ENCODE data around the gene SLC22A8. TPM values are rescaled to one million over a fixed set of nuclear protein-coding genes. Genes with fewer than 3 reads are reported as not detected.
"Not testable (repeated sequence)": the region's sequence is repeated elsewhere in the genome, so short reads cannot be mapped to it uniquely, and the experiment has no call there.

Gene SLC22A8
- polyA plus RNA-seq, 1 donor = 51.0 TPM

DNA sequence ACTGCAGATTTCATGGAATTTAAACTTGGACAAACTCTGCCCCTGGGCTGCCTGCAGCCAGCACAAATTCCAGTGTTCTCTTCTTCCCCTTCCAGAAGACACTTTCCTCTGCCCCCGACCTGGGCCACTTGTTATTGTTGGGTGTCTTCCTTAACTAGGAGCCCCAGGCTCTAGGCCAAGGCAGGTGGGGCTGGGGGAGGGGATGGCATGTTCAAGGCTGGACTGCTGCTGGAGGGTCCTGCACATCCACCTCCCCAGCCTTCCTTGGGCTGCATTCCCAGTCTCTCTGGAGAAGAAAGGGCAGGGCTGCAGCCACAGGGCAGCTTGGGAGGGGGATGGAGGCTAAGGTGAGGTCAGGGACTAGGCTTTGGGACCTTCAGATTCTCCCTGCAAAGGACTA, 19.4 kb downstream of the SLC22A8 start:
- no peak for DNase-seq

DNA sequence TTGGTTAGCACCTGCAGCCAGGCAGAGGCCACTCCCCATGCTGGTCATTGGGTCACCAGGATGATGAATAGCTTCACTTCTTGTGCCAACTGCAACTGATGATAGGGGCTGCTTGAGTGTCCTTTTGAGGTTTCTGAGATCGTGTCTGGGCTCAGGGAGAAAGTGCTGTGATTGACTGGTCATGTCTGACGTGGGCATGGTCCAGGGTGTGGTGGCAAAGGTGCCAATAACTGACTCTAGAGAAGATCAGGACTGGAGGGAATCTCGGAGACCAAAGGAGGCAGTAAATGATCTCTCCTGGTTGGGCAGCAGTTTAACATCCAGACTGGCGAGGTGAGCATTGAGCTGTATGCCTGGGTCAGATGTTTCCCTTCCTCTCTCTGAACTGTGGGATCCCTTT, 20.9 kb downstream of the SLC22A8 start:
- DNase-seq = no peak

DNA sequence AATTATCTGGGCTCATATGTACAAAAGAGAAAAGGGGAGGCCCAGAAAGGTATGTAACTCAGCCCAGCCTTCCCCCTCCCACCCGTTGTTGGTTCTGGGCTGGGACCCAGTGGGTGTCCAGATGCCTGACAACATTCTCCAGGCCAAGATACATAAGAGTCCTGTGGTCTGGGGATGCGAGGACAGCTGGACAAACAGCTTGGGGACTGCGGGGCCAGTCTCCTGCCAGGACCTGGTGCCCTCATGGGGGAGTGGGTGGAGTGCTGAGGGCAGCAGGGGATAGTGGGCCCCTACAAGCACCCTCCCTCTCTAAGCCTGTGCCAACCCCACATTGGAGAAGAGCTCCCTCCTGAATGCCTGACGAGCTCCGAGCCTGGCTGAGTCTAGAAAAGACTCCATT, 27.4 kb downstream of the SLC22A8 start:
- DNase-seq = no peak

DNA sequence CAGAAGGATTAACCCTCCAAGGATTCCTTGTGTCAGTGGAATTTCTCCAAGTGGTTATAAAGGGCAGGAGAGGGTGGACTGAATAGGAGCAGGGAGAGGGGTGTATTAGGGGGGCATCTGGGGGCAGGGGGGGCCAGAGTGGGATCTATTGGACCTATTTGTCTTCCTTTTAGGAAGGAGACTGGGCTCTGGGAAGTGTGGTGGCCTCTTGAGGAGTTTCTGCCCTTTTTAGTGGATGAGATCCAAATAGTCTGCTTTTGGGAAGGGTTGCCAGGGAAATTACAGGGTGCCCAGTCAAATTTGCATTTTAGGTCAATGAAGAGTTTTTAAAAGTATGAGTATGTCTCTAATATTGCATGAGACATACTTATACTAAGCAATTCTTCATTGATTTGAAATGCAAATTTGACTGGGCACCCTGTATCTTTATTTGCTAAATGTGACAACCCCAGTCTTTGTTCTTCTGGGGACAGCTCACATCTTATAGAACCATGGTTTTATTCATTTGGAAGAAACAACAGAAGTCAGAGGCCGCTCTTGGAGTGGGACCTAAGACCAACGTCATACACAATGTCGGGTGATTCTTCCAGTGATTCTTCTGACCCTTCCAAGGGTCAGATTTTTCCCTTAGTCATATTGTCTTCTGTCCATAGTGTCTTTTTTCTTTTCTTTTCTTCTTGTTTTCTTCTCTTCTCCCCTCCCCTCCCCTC, 30.4 kb downstream of the SLC22A8 start:
- no peak for DNase-seq

DNA sequence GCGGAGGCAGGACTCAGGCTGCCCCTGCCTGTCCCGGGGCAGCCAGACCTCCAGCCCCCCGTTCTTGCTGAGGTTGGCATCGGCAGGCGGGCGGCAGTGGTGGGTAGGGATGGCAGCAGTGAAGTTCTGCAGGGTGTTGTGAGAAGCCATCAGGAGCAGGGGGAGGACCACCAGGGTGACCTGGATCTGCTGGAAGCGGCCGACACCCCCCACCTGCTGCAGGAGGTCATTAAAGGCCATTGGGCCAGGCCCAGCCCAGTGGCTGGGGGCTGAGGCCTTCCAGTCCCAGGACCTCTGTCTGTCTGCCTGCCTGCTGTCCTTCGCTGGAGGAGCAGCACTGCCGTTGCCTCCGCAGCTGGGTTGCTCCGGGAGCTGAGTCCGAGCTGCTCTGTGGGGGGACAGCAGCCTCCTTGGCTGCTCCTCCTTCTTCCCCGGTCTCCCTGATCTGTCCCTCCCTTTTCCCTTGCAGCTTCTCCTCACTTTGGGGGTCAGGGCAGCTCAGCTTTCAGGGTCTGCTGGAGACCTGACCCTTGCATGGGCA, 31.1 kb downstream of the SLC22A8 start, which contains the start of gene SLC22A6:
TSS of gene SLC22A6 (minus strand) at position 517 of the 541 bp plus-strand sequence. CDS start at position 240, 277 bp downstream.
- DNase-seq = no peak

DNA sequence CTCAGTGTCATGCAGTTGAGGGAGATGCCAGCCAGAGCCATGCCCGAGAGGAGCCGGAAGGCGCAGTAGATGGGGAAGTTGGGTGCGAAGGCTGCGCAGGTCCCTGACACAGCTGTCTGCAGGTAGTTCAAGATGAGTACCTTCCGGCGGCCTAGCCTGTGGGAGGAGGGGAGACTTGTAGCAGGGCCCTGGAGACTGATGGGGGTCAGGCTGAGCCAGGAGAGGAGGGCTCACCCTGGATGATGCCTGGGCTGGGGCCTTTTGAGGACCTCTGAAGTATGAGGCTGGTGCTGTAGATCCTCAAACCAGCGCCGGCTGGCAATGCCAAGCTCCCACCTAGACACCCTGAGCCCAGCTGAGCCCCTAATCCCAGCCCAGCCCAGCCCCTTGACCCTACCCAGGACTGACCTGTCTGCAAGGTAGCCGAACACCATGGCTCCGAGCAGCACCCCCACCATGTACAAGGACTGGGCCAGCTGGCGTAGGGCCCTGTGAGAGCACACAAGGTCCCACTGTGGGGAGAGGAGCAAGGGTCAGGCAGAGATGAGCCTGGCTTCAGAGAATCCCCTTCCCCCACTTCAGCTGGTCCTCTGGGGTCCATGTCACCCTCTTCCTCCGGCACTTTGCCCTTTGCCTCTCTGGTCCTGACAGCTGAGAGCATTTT, 32.0 kb downstream of the SLC22A8 start:
- no peak for DNase-seq

DNA sequence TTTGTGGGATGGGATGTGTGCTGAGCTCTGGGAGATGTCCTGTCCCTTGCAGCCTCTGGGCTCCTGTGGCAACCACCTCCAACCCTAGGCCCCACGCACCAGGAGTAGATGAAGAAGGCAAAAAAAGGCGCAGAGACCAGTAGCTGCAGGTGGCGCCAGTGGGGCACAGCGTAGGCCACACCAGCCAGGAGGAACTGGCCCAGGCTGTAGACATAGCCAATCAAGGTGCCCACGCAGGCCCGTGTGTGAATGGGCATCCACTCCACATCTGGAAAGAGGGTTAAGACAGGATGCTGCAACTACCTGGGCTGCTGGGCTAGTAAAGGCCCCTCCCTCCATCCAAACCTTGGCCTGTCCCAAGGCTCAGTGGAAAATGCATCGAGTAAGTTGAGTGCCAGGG, 33.9 kb downstream of the SLC22A8 start:
- no peak for DNase-seq

DNA sequence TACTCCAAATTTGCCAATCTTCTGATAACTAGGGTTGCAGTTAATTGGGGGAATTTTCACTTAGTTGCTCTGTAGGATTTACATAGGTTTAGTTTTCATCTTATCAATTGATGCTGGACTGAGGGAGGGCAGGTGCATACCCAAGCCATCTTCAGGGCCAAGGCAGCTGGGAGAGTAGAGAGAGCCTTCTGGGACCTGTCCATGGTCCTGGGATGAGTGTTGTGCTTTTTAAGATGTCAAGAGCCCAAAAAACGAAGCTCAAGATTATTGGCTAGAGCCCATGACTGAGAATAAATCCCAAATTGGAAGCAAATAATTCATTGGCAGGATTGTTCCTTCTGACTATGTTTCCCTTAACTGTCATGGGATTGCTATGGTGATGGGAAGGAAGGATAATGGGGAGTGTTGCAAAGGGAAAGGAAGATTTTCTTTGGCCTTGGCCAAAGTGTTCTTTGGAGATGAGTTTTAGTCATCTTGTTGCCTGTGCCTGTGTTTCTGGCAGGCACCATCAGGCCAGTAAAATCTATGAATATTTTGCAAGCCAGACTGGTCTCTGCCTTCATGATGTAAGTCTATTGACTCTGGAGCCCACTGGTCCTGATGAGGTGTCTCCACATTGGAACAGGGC, 35.4 kb downstream of the SLC22A8 start:
- DNase-seq = peak; percentile 35

DNA sequence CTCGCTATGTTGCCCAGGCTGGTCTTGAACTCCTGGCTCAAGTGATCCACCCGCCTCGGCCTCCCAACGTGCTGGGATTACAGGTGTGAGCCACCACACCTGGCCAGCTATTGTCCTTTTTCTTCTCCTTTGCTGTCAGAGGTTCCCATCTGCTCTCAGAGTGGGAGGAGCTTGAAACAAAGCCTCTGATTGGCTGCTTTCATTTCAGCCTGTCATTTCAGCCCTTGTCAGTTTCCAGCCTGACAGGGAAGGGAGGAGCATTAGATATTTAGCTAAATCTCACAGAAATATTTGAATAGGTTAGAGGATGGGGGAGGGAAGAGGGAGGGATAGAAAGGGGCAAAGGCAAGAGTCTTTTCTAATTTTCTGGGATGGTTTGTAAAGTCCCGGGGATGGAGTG, 39.5 kb downstream of the SLC22A8 start:
- DNase-seq = no peak

DNA sequence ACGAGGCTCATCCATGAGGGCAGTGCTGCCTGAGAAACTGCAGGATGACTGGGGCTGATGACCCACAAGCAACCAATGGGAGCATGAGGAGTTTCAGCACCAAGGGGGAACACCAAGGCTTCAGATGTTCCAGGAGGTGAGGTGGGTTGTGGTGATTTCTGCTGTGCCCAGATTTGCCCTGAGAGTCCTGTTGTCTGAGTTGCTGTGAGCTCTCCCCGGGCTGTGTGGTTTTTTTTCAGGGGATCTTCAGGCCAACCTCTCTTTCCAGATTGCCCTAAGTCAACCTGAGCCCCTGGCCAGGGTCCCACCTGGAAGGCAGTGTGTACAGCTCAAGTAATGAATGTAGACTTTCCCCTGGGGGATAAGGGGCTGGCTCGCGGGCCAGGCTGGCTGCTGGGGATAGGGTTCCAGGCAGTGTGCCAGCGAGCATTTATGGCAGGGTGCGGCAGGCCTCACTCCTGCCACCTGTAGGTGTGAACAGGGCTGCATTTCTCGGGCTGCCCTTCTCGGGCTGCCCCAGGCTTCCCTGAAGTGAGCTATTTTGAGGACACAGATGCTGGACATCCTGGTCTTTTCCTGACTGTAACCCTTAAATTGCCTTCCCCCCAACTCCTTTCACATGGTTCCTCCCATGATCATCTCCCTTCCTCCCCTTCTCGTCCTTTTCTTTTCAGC, 40.7 kb downstream of the SLC22A8 start:
- peak; percentile 20 for DNase-seq

DNA sequence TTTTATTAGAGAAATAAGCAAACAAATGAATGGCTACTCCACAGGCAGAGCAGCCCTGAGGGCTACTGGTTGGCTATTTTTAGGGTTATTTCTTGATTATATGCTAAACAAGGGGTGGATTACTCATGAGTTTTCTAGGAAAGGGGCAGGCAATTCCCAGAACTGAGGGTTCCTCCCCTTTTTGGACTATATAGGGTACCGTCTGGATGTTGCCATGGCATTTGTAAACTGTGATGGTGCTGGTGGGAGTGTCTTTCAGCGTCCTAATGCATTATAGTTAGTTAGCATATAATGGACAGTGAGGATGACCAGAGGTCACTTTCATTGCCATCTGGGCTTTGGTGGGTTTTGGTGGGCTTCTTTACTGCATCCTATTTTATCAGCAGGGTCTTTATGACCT, 50.1 kb downstream of the SLC22A8 start:
- DNase-seq = no peak

DNA sequence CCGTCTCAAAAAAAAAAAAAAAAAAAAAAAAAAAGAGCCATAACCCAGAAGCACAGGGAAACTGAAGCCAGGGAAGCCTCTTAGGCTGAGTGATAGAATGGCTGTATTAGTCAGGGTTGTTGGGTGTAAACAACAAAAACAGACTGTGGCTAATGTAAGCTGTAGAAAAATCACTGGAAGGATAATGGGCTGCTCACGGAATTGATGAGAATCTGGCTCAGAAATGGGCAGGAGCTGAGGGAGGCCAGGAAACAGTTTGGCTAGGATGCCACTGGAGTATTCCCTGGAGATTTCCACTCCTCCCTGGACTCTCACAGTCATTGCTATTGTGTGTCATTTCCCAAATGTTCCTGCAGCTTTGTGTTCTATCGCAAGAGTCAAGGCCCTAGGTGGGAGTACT, 53.2 kb downstream of the SLC22A8 start:
- DNase-seq = no peak

DNA sequence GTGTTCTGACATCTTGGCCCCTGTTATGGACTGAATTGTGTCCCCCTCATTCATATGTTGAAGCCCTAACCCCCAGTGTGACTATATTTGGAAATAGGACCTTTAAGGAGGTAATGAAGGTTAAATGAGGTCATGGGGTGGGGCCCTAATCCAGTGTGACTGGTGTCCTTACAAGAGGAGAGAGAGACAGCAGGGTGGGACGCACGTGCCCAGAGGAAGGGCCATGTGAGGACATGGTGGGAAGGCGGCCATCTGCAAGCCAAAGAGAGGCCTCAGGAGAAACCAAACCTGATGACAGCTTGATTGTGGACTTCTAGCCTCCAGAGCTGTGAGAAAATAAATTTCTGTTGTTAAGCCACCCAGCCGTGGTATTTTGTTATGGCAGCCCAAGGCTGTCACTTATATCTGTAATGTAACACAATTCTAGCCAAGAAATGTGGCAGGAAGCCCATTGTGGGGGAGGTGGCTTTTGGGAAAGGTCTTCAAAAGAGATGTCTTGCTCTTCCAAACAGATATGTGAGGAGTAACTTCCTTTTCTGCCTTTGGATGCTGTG, 54.5 kb downstream of the SLC22A8 start:
- no peak for DNase-seq

DNA sequence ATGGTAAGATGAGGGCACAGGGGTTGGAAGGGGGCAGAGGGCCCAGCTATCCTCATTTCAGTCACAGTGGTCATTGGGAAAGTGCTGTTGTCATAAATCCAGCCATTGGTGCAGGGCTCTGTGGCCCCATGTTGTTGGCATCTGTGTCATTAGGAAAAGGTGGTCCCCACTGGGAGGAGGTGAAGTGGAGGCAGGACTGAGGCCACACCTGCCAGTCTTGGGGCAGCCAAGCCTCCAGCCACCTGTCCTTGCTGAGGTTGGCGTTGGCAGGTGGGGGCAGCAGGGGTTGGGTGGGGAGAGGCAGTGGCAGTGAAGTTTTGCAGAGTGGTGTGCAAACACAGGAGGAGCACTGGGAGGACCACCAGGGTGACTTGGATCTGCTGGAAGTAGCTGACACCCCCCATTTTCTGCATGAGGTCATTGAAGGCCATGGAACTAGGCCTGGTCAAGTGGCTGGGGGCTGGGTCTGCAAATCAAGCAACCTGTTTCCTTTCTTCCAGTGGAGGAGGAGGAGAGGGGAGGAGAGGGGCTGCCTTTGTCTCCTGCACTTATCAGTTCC, 56.1 kb downstream of the SLC22A8 start:
- no peak for DNase-seq

DNA sequence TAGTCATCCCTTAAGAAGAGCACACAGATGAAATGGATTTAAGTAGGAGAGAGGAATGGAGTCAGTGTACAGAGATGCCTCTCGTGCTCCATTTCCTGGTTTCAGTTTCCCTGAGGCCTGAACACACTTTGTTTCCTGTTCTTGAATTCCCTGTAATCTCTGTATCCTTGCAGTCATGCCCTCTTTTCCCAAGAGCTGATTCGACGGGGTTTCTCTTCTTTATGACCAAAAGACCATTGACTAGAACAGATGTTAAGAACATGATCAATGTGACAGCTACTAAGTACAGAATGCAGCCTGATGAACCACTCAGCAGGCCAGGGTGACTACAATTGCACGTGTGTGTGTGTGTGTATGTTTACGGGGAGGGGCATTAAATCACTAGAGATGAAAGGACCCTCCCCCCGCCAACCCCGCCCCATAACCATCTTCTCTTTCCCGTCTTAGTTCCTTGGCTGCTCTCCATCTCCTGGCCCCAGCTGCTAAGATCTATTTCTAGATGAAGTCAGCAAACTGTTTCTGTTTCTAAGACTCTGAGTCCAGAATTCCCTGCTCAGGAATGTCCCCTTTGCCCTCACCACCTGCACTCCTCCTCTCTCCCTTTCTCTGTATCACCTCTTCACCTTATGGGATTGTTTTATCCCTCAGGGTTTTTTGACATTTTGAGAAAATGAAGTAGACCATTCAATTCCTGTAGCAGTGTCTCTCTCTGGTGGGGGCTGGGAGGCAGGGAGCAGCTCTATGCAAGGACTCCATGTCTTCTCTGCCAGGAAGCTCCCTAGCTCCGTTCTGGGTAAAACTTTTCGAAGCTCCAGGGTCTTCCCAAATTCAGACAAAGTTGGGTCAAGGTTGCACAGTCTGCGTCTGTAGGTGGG, 56.9 kb downstream of the SLC22A8 start:
- peak; percentile 57 for DNase-seq

DNA sequence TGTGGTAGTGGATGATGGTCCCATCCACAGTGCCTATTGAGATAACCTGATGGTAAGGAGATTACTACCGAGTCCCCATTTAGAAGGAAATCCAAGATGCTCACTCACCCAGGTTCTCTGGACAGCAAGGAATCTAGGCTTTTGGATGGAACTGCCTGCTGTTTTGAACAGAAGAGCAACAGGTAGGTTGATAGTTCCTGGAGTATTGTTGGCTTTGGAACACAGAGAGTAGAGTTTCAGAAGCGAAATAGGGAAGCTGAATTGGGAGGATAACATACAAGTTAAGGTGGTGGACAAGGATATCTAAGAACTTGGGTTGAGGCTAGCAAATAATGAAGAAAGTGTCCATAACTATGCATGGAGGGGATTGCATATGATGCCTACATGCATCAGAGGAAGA, 58.5 kb downstream of the SLC22A8 start:
- DNase-seq = no peak

DNA sequence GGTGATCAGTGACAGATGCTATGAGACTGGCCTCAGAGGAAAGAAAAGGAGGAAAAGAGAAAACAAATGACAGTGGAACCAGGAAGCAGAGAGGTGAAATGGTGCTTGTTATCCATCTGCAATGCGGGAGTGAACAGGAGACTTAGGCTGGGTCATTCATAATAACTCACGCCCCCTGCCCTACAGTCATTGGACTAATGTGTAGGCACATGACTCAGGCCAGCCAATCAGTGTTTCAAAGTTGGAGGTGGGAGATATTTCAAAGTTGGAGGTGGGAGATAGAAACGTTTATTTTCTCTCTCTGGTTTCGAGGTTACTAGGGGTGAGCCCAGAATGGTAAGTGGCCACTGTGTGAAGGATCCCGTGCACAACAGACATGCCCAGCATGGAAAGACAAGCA, 61.2 kb downstream of the SLC22A8 start:
- DNase-seq = no peak

DNA sequence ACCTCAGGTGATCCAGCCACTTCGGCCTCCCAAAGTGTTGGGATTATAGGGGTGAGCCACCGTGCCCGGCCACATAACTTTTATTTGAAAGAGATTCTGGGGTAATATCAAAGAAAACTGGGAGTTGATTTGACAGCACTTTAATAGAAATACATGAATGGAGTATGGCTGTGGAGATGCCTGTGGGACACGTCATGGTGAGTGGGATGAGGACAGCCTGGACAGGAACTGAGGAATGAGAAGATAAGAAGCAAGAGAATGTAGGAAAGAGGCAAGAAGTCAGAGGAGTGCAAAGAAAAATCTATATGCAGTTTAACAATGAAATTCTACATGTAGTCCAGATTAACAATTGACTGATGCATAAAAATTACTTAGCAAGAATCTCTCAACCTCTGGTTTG, 61.8 kb downstream of the SLC22A8 start:
- DNase-seq = no peak

DNA sequence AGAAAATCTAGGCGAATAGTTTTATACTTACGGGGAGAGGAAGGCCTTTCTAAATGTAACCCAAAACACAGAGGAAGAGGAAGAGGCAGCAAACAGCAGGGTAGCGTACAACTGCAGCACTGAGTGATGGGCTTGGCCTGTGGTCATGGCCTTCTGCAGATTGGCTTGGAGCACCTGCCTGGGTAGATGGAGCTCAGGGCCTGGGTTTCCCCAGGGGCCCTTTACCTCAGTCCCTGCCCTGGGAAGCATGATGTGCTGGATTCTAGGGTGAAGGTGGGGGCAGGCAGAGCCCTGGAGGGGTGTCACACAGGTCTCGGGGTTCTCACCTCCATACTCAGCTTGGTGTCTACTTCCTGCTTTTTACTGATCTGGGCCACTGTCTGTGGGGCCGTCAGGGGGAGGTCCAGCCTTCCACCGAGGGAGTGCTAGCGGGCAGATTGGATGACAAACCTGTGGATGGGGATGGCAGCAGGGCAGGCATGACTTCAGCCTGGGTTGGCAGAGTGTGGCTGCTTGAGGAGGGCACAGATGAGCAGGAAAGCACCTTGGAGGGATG, 66.8 kb downstream of the SLC22A8 start:
- no peak for DNase-seq

DNA sequence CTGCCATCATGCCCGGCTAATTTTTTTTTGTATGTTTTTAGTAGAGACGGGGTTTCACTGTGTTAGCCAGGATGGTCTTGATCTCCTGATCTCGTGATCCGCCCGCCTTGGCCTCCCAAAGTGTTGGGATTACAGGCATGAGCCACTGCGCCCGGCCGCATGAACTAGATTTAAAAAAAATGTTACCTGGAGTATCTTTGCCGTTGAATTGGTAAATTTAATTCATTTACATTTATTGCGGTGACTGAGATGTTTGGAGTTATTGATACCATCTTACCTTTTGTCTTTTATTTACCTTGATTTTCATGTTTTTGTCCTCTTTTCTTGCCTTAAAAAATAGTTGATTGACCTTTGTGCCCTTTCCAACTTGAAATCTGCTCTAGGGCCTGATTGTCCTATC, 70.1 kb downstream of the SLC22A8 start:
- DNase-seq = not testable (repeated sequence)

Measured in left kidney (tissue), 2 donors.